Duodenal mucosa (tissue), 2 donors: ENCODE measurements around the gene RPS6KB1.
"Not testable (repeated sequence)": the region's sequence is repeated elsewhere in the genome, so short reads cannot be mapped to it uniquely, and the experiment has no call there.

Experiments used
- H3K27ac ChIP-seq: one replicate; pipeline ENCODE4 v1.7.0; 2013; ENCODE audit warnings: low read depth, low read length
- H3K27me3 ChIP-seq, 2 donors: one replicate each; pipeline ENCODE4 v1.7.0; 2013; ENCODE audit warnings: low read length in 2 of 2, control low read depth in 1 of 2; ENCODE audit not compliant: insufficient read depth in 2 of 2, control insufficient read depth in 1 of 2
- H3K36me3 ChIP-seq, 2 donors: one replicate each; pipeline ENCODE4 v1.7.0; 2013; ENCODE audit warnings: low read length in 2 of 2, control low read depth in 1 of 2; ENCODE audit not compliant: insufficient read depth in 2 of 2, control insufficient read depth in 1 of 2
- H3K4me1 ChIP-seq, 2 donors: one replicate each; pipeline ENCODE4 v1.7.0; 2013; ENCODE audit warnings: low read length in 2 of 2, control low read depth in 1 of 2; ENCODE audit not compliant: insufficient read depth in 2 of 2, control insufficient read depth in 1 of 2
- H3K4me3 ChIP-seq, 2 donors: one replicate each; pipeline ENCODE4 v1.7.0; 2013; ENCODE audit warnings: low read length in 2 of 2, low read depth in 1 of 2
- H3K9ac ChIP-seq, 2 donors: one replicate each; pipeline ENCODE4 v1.7.0; 2013; ENCODE audit warnings: low read length in 2 of 2, low read depth in 1 of 2
- H3K9me3 ChIP-seq, 2 donors: one replicate each; pipeline ENCODE4 v1.7.0; 2013; ENCODE audit warnings: low read length in 2 of 2, control low read depth in 1 of 2; ENCODE audit not compliant: control insufficient read depth in 1 of 2

RPS6KB1 gene

DNA sequence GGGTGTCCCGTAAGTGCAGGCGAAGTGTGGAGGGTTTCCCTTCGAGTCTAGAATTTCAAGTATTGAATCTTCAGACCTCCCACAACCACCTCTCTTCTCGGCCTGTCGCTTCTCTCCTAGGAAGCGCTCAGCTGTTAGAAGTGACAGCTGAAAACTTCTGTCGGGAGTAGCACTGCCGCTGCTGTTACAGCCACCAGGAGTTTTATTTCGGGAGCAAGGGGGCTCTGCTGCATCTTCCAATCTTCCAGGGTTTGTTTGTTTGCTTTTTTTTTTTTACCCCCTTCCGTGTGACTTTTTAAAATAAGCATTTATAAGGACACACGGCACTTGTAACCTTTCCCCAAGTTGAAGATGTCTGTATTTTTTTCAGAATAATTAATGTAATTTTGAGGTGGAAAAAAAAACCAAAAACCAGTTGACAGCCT, 767 bp downstream of the RPS6KB1 start:
- H3K4me1 ChIP-seq, result peaks cover 7 to 14% of the 10 kb centered on the region in 2 donors
- H3K36me3 ChIP-seq, result no peaks in the 10 kb centered on the region
- peak overlapping the region; percentile 89 to 95 for H3K9ac ChIP-seq
- no peaks in the 10 kb centered on the region for H3K27me3 ChIP-seq
- no peaks in the 10 kb centered on the region for H3K9me3 ChIP-seq
- H3K27ac ChIP-seq, result peak overlapping the region; percentile 71
- peak overlapping the region; percentile 92 to 93 for H3K4me3 ChIP-seq

DNA sequence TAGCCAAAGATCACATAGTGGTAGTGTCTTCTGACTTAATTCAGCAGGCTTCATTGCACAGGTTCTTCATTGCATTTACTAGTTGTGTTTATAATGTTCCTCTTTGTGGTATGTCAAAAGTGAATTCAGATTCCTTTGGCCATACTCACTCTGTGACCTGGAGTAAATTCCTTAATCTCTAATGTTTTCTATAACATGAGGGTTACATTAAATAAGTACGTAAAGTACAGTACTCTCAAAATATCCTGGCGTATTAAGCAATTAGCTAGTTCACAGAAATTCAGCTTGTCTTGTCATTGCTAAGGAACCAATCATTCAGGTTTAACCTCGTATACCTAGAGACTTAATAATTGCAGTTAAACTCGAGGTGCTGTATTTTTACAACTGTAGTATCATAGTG, 4.2 kb downstream of the RPS6KB1 start:
- no peak overlapping the region for H3K4me3 ChIP-seq
- peaks cover 7 to 9% of the 10 kb centered on the region in 2 donors for H3K4me1 ChIP-seq
- no peak overlapping the region for H3K9ac ChIP-seq
- H3K27ac ChIP-seq, result no peak overlapping the region
- H3K27me3 ChIP-seq, result no peaks in the 10 kb centered on the region
- H3K9me3 ChIP-seq, result no peaks in the 10 kb centered on the region
- no peaks in the 10 kb centered on the region for H3K36me3 ChIP-seq

DNA sequence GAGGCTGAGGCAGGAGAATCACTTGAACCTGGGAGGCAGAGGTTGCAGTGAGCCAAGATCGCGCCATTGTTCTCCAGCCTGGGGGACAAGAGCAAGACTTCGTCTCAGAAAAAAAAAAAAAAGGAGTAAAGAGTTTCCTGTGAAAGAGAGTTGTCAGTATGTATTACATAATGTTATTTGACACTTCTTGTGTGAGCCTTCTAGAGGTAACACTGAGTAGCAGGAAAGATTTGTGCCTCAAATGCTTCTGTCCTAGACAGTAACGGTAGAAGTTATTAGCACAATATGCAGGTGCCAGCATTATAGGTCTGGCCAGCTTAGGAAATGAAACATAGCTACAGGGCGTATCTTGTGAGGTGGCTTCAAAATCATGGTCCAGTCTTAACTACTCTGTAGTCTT, 6.2 kb downstream of the RPS6KB1 start:
- H3K27ac ChIP-seq, result no peak overlapping the region
- no peak overlapping the region for H3K4me3 ChIP-seq
- peaks cover 3 to 7% of the 10 kb centered on the region in 2 donors for H3K4me1 ChIP-seq
- H3K9me3 ChIP-seq, result no peaks in the 10 kb centered on the region
- no peak overlapping the region for H3K9ac ChIP-seq
- H3K36me3 ChIP-seq, result no peaks in the 10 kb centered on the region
- no peaks in the 10 kb centered on the region for H3K27me3 ChIP-seq

DNA sequence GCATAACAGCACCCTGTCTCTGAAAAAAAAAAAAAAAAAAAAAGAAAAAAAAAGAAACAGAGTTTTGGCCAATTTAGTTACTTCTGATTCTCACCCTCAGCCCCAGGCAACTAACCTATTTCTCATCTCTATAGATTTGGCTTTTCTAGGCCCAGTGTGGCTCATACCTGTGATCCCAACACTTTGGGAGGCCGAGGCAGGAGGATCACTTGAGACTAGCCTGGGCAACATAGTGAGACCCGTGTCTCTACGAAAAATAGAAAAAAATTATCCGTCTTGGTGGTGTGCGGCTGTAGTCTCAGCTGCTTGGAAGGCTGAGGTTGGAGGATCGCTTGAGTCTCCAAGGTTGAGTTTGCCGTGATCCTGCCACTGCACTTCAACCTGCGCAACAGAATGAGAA, 8.7 kb downstream of the RPS6KB1 start:
- H3K4me1 ChIP-seq, result no peaks in the 10 kb centered on the region
- no peaks in the 10 kb centered on the region for H3K9me3 ChIP-seq
- no peak overlapping the region for H3K9ac ChIP-seq
- no peaks in the 10 kb centered on the region for H3K36me3 ChIP-seq
- H3K4me3 ChIP-seq, result no peak overlapping the region
- no peaks in the 10 kb centered on the region for H3K27me3 ChIP-seq
- H3K27ac ChIP-seq, result no peak overlapping the region

DNA sequence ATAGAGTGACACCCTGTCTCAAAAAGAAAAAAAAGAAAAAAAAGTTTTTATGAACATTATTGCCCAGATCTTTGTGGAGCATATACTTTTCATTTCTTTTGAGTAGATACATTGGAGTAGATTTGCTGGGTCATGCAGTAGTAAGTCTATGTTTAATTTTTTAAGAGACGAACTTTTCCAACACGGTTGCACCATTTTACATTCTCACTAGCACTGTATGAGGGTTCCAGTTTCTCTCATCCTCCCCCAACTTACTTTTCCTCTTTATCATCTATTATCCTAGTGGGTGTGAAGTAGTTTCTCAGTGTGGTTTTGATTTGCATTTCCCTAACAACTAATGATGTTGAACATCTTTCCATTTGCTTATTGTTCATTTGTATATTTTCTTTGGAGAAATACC, 10.5 kb downstream of the RPS6KB1 start:
- H3K4me3 ChIP-seq, result no peak overlapping the region

DNA sequence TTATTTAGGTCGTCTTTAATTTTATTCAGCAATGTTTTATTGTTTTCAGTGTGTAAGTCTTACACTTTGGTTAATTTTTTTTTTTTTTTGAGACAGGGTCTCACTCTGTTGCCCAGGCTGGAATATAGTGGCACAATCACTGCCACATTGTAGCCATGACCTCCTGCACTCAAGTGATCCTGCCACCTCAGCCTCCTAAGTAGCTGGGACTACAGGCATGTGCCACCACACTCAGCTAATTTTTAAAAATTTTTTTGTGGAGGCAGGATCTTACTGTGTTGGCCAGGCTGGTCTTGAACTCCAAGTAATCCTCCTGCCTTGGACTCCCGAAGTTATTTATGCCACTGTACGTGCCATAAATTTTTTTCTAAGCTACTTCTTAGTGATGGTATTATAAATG, 14.5 kb downstream of the RPS6KB1 start:
- Histone ChIP-seq H3K27me3 (no peaks in the 10 kb centered on the region), H3K4me1 (no peaks in the 10 kb centered on the region), H3K9me3 (no peaks in the 10 kb centered on the region), H3K9ac (no peak overlapping the region), H3K27ac (no peak overlapping the region), H3K36me3 (peaks cover 7 to 11% of the 10 kb centered on the region in 2 donors), H3K4me3 (no peak overlapping the region)

More for the DNA sequence above, 10.5 kb downstream of the RPS6KB1 start:
- Histone ChIP-seq H3K27me3 (no peaks in the 10 kb centered on the region), H3K36me3 (no peaks in the 10 kb centered on the region), H3K9ac (no peak overlapping the region), H3K27ac (no peak overlapping the region), H3K9me3 (no peaks in the 10 kb centered on the region), H3K4me1 (no peaks in the 10 kb centered on the region)

DNA sequence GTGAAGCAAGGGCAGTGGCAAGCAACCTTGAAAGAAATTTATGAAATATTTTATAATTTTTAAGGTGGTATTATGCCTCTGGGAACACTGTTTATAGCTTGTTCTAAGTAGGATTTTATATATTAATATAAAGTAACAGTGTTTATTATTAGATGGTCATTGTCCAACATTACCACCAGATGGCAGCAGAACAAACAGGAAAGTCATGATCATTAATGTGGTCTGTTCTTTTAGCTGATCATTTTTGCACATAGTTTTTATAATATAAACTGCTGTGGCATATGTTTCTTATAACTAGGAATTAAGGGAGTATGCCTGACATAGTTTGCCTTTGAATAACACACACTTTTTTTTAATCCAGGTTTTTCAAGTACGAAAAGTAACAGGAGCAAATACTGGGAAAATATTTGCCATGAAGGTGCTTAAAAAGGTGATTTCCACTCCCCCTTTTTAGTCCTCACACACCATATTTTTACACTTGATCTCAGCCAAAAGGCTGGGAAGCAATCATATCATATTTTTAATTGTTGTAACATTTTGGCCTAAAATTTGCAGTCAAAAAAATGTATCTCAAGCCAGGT, 21.4 kb downstream of the RPS6KB1 start:
- H3K4me1 ChIP-seq, result no peaks in the 10 kb centered on the region
- H3K4me3 ChIP-seq, result no peak overlapping the region
- H3K36me3 ChIP-seq, result peaks cover 23 to 51% of the 10 kb centered on the region in 2 donors
- no peaks in the 10 kb centered on the region for H3K9me3 ChIP-seq
- H3K27me3 ChIP-seq, result no peaks in the 10 kb centered on the region
- no peak overlapping the region for H3K27ac ChIP-seq
- no peak overlapping the region for H3K9ac ChIP-seq

DNA sequence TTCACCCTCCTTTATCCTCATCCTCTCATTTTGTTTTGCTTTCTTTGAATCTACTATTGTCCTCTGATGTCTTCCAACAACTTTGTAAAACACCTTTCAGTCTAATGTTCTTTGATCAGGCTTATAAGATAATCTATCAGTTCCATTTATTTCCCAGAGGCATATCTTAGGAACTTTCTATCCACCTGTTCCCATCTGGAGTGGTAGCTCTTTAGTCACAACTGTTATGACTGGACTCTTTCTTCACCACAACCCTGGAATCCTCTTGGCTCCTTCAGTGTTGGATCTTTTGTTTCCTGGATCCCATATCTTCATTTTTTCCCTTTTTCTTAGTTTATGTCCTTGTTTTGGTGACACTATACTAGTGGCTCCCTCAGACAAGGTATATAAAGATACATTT, 23.5 kb downstream of the RPS6KB1 start:
- Histone ChIP-seq H3K9me3 (no peaks in the 10 kb centered on the region), H3K27me3 (no peaks in the 10 kb centered on the region), H3K27ac (no peak overlapping the region), H3K36me3 (peaks cover 20 to 63% of the 10 kb centered on the region in 2 donors), H3K9ac (no peak overlapping the region), H3K4me1 (no peaks in the 10 kb centered on the region), H3K4me3 (no peak overlapping the region)

DNA sequence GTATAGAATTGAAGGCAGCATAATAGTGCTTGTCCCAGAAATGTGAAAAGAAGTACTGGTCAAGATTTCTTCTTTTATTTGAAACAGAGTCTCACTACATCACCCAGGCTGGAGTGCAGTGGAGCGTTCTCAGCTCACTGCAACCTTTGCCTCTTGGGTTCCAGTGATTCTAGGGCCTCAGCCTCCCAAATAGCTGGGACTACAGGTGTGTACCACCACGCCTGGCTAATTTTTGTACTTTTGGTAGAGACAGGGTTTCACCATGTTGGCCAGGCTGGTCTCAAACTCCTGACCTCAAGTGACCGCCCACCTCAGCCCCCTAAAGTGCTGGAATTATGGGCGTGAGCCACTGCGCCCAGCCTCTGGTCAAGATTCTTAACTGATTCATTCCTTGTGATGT, 27.7 kb downstream of the RPS6KB1 start:
- H3K9me3 ChIP-seq, H3K9ac ChIP-seq, H3K27me3 ChIP-seq, H3K4me1 ChIP-seq, H3K4me3 ChIP-seq, H3K27ac ChIP-seq: not testable (repeated sequence)
- H3K36me3 ChIP-seq, result peaks cover 8 to 44% of the 10 kb centered on the region in 2 donors

DNA sequence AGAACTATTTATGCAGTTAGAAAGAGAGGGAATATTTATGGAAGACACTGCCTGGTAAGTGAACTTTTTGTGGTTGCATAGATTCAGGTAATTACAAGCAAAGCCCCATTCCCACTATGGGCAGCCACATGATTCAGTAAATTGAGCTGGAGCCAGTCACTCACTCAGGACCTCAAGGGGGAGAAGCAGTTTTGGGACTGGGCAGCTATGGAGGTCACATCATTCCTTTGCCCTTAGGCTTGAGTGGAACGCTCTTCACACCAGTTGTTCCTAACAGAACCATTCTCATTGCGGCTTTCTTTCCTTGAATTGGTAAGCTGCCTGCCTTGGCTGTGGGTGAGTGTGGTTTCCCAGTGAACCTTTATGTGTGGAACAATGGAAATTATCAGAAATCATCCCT, 37.2 kb downstream of the RPS6KB1 start:
- H3K27ac ChIP-seq, H3K9me3 ChIP-seq, H3K27me3 ChIP-seq, H3K9ac ChIP-seq, H3K4me1 ChIP-seq, H3K4me3 ChIP-seq: not testable (repeated sequence)
- H3K36me3 ChIP-seq, result peaks cover 6 to 55% of the 10 kb centered on the region in 2 donors

DNA sequence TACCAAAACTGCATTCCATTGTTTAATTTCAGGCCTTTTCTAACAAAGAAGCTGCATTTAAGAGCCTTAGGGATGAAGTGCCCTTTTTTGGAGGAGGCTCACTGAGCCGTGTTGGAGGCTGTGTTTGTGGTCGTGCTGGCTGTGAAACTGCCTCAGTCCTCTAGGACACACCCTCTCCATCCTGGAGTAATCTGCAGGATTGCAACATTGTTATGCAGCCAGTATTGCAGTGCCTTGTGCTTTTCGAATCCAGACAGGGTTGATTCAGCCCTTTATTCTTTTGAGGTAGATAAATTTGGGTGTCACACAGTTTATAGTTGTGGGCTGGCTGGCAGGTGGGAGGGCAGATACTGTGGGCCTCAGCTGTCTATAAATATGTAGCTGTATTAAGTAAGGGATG, 37.8 kb downstream of the RPS6KB1 start:
- H3K9me3 ChIP-seq, result not testable (repeated sequence)
- H3K36me3 ChIP-seq, result peaks cover 6 to 59% of the 10 kb centered on the region in 2 donors

More for the DNA sequence above, 37.8 kb downstream of the RPS6KB1 start:
- H3K4me3 ChIP-seq, H3K27ac ChIP-seq, H3K4me1 ChIP-seq, H3K9ac ChIP-seq, H3K27me3 ChIP-seq: not testable (repeated sequence)
